Measurements from ENCODE around the gene MYCBPAP.

MYCBPAP gene

DNA sequence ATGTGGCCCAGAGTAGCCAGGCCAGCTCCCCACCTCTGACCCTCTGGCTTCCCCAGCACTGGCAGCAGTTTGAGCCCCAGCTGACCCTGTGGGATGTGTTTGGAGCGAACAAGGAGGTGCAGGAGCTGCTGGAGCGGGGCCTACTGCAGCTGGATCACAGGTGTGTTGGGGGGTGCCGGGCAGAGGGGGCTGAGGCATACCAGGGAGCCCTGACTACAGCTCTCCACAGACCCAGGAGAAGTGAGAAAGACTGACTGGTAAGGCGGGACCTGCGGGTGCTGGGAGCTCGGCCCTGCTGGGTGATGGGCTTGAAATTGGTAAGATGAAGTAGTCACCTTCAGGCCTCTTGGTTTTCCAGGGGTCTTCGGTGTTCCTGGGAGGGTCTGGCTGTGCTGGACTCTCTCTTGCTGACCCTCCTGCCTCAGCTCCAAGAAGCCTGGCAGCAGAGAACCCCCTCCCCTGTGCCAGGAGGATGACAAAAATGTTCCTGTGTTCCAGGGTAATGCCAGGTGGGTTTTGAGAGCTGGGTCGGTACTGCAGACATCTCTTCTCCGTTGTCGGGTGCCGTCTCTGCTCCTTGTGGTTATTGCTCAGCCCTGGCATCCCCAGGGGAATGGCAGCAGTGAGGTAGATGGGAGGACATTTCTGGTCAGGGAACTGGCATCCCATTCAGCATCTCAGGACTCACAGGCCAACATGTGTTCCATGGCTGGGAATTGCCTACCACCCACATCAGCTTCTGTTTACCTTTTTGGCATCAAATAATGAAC lies 23.7 kb upstream of the MYCBPAP start:
- no peak for DNase-seq (ENCODE audit: low read depth in 1 of 2, low spot score in 1 of 2)

DNA sequence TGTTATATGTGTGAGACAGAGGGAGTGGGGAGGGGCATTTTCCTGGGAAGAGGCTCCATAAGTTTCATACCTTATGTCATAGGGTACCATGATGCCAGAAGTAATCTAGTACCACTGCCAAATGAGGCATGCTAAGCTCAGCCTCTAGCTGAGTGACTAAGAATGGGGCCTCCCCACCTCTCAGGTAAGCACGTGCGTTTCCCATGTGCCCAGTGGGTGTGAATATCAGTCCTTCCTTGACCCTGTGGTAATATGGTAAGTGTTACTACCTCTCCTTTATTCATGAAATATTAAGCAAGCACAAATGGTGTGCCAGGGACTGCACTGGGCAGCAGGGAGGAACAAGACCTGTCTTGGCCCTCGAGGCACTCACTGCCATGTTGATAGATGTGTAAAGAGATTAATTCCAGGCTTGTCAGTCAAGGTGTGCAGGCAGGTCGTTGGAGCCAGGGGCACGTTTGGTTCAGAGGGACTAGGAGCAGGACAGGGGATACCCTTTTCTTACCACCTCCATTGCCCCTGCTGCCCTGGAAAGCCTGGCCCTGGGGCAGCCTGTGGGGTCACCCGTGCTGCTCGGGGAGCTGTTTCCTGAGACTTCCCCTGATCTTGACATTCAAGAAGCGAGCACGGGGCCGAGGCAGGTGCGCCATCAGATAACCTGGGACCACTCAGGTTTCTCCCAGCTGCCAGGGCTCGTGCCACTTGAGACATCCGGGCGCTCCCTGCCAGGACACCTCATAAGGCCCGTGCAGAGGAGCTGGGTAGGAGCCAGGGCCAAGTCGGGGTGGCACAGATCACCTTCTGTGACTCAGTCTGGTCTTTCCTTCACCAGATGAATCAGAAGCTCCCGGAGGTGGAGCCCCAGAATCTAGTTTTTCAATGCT lies 20.8 kb upstream of the MYCBPAP start:
- DNase-seq (ENCODE audit: low read depth in 1 of 2, low spot score in 1 of 2), result no peak

DNA sequence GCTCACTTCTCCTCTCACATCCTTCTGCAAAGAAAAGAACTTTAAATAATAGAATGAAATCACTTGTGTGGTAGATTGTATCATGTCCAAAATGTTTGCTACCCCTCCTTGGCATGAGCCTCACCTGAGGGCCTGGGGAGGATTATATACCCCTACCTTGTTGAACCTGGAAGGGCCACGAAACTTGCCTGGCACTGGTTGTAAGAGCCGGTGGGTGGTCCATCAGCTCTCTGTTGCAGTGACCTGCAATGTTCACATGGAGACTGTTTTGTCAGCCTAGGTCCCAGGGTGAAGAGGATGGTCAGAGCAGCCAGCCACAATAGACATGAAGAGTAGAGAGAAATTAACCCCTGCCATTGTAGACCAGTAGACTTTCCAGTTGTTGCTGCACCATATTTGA lies 19.4 kb upstream of the MYCBPAP start:
- DNase-seq (ENCODE audit: low read depth in 1 of 2, low spot score in 1 of 2), result no peak

DNA sequence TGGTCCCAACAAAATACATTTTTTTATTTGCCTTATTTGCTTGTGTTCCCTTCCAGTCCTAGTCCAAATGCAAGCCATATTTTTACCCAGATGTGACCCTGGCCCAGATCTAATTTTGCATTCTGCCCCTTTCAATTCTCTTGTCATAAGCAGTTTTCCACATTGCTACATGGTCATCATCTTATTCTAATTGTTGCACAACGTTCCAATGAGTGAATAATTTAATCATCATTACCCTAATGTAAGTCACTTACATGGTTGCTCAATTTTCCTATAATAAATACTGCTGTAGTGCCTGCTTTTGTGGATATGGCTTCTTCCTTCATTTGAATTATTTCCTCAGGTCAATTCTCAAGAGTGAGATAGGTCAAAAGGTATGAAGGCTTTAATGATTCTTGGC lies 16.7 kb upstream of the MYCBPAP start:
- no peak for DNase-seq (ENCODE audit: low read depth in 1 of 2, low spot score in 1 of 2)

DNA sequence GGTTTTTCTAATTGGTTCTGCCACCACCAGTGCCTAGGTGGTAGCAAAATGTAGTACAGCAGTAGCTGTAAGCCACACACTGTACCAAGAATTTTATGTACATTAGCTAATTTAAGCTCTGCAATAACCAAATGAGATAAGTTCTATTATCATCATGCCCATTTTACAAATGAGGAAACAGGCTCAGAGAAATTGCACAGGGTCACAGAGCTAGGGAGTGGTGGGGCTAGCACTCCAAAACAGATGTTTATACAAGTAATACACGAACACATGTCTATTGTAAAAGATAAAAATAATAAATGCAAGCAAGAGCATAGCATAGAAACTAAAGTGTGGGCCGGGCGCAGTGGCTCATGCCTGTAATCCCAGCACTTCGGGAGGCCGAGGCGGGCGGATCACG lies 16.0 kb upstream of the MYCBPAP start:
- no peak for DNase-seq (ENCODE audit: low read depth in 1 of 2, low spot score in 1 of 2)

DNA sequence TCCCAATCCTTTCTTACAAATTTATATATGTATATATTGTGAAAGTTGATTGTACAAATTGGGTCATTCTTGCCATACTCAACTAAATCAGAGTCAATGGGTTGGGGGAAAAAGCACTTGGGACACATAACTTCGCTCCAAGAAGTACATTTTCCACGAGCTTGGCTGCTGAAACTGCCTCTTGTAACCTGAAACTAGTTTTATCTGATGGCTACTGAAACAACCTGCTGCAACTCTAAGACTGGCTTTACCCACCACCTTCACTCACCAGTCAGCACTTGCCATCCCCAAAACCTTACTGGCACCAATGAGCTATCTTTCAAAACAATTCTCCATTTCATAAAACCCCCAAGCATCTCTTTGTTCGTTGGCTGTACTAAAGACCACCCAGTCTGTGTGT lies 14.5 kb upstream of the MYCBPAP start:
- DNase-seq (ENCODE audit: low read depth in 1 of 2, low spot score in 1 of 2), result no peak

DNA sequence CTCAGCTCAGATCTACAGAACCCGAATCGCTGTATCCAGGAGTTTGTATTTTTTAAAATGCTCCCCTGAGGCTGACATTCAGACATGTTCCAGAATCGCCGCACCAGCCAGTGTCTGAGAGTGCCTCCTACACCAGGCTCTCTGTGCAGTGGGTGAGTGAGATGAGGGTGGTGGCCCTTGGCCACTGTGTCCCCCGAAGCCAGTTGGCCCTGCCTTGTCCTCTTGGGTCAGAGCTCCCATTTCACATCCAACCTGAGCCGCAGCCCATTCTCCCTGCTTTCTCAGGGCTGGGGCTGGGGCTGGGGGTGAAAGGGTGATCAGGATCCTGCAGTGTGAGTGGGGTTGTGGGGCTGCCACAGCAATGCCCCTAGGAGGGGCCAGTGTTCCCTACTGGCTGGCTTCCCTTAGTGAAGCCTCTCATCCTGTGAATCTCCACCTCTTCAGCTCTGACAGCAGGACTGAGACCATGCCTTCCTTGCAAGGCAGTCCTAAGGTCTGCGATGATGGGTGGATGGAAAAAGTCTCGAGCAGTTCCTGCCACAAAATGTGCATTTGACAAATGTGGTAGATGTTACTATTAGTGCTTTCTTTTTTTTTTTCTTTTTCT lies 12.9 kb upstream of the MYCBPAP start:
- DNase-seq (ENCODE audit: low read depth in 1 of 2, low spot score in 1 of 2), result no peak

DNA sequence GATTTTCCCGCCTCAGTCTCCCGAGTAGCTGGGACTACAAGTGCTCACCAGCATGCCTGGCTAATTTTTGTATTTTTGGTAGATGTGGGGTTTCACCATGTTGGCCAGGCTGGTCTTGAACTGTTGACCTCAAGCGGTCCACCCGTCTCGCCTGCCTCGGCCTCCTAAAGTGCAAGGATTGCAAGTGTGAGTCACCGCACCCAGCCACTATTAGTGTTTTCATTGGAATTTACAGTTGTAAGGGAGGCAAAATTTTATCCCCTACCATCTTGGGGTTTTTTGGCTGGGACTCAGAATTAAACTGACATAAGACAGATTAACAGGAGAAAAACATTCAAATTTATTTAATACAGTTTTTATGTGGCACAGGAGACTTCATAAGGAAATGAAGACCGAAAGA lies 12.3 kb upstream of the MYCBPAP start:
- no peak for DNase-seq (ENCODE audit: low read depth in 1 of 2, low spot score in 1 of 2)

DNA sequence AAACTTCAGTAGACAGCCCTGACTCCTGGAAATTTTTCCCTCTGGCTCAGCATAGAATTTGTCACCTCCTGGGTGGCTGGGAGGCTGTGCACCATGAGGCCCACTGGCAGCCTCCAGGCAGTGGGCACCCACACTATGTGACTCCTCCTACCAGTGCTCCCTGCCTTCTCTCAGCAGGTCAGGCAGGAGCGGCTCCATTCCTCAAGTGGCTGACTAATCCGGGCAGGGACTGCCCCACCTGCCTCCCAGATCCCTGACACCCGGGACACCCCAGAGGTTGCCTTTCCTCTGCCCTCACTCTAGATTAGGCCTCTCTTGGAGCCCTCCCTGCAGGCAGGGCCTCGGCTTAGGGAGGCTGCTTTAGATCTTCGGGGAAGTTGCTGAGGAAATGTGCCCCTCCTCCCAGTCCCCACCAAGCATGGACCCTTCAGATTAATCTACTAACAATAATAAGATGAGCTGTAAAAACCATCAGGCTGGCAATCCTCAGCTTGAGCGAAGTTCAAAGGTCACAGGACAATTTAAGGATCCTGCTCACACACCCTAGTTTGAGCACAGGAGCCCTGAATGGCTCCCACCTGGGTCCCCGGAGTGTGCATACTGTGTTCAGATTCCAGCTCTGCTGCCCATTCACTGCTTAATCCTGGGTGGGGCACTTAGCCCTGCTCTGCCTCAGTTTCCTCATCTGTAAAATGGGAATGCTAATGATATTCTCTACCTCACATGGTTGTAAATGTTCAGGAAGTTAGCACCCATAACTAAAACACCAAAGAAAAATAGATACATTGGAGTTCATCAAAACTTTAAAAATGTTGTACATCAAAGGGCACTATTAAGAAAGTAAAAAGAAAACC lies 10.0 kb upstream of the MYCBPAP start:
- DNase-seq (ENCODE audit: low read depth in 1 of 2, low spot score in 1 of 2), result no peak

DNA sequence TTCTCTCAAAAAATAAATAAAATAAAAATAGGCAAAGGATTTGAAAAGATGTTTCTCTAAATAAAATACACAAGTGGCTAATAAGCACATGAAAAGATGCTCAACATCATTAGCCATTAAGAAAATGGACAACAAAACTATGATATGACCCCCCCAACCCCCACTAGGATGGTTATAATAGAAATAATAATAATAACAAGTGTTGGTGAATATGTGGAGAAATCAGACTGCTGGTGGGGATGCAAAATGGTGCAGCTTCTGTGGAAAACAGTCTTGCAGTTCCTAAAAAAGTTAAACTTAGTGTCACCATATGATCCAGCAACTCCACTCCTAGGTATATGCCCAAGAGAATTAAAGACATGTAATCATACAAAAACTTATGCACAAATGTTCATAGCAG lies 9.0 kb upstream of the MYCBPAP start:
- DNase-seq (ENCODE audit: low read depth in 1 of 2, low spot score in 1 of 2), result no peak

DNA sequence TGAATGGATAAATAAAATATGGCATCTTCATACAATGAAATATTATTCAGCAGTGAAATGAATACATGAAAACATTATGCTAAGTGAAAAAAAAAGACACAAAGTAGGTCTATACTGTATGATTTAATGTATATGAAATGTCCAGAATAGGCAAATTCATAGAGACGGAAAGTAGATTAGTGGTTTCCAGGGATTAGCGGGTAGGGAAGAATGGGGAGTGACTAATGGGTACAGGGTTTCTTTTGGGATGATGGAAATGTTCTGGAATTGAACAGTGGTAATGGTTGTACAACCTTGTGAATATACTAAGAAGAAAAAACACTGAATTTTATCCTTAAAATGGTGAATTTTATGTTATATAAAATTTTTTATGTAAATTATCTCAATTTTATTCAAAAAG lies 8.5 kb upstream of the MYCBPAP start:
- no peak for DNase-seq (ENCODE audit: low read depth in 1 of 2, low spot score in 1 of 2)

DNA sequence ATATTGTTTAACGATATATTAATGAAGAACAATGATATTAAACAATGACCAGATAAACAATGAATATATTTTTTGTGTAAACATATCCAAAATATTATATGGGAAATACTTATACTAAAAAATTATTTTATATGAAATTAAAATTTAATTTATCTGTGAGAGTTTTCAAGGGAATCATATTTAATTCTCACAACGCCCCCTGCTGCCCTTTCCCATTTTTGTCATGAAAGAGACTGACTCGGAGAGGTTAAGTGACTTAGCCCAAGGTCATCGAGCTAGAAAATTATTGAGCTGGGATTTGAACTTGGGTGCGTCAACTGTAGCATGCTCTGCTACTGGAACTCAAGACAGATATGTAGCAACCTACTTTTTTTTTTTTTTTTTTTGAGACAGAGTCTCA lies 7.2 kb upstream of the MYCBPAP start:
- no peak for DNase-seq (ENCODE audit: low read depth in 1 of 2, low spot score in 1 of 2)

DNA sequence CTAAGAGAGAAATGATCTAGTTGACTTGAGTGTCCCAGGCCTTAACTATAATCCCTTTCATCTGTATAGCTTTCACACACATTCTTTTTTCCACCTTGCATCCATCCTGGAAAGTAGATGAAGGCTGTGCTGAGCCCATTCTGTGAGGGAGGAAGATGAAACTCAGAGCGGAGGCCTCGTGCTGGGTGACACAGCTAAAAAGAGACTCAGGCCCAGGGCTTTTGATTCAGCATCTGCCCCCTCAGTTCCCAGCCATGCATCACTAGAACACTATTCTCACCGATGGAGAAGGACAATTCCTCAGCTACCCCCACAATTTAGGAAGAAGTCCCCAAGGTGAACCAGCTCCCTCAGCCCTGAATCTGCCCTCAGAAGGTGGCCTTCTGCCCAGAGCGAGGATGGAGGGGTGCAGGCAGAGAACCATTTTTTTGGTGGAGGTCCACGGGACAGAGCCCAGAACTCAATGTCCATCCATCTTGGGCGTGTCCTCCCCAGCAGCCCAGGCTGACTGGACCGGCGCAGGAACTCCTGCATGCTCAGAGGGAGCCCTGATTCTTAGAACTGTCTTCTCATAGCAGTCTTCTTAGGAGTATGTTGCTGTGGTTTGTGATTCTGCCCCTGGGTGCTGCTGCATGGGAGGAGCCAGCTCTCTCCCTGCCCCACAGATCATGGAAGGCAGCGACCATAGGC lies 5.8 kb upstream of the MYCBPAP start:
- no peak for DNase-seq (ENCODE audit: low read depth in 1 of 2, low spot score in 1 of 2)

DNA sequence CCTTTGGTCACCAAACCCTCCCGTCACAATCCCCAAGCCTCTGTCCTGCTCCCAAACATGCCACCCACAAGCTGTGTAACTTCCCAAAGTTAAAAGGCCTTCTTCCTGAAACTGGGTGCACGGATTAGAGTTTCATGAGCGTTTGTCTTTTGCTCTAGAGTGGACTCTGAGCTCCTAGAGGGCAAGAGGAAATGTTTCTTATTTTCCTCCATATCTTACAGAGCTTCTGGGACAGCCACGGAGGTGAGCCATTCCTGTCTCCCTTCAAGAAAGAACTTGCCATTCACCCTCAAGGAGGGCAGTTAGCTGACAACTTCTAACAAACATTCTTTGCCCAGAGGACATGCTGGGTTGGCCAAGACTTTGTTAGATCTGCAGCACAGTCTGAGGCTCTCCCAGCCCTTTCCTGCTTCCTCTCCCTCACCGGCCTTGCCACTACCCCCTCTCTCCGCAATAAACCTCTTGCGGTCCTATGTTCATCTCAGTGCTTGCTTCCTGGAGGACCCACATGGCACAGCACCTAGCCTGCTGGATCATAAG lies 2.6 kb upstream of the MYCBPAP start:
- no peak for DNase-seq (ENCODE audit: low read depth in 1 of 2, low spot score in 1 of 2)

DNA sequence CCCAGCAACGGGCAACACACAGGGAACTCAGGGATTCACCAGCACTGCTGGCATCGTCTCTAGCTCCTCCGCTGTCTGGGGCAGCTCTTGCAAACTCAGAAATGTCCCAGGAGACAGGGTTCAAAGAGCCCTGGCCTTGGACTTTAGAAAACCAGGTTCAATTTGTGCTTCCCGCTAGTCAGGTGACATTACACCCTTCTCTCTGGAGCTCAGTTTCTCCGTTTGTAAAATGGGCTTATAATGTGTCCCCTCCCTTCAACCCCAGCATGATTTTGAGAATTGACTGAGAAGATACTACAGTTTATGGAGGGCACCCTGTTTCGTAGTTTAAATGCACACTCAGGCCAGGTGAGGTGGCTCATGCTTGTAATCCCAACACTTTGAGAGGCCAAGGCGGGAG lies 1.9 kb upstream of the MYCBPAP start:
- no peak for DNase-seq (ENCODE audit: low read depth in 1 of 2, low spot score in 1 of 2)

DNA sequence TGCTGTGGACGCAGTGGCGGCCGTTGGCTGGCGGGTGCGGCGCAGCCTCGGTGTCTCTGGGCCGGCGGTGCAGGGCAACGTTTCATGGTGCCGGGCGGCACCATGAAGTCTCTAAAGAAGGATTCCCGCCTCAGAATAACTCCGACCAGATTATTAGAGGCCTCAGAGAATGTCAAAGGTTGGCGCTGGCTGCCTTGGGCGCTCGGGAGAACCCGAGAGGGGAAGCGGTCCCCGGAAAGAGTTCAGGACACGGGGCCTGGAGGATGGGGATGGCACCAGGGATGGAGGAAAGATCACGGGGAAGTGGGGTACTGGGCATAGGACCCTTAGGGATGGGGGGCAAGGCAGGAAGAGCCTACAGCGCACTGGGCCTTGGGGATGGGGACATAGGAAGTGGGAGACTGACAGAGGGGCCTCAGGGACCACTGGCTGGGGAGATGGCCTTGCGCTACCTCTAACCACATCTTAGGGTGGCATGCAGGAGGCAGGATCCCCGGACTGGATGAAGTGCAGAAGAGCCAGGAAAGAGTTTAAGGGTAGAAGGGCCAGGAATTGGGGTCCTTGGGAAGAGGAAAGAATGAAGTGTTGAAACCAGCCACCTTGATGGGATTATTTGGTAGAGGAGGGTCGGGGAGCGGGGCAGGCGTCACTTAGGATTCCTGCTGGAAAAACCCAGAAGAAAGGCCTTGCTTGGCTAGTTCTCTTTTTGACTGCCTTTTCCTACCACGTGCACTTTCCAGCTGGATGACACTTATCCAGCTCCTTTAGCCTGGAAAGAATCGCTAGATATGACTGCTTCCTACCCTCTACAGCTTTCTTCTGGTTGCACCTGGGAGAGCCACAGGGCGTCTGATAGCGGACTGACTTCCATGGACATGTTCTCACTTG lies 578 bp downstream of the MYCBPAP start:
- DNase-seq (ENCODE audit: low read depth in 1 of 2, low spot score in 1 of 2), result no peak

DNA sequence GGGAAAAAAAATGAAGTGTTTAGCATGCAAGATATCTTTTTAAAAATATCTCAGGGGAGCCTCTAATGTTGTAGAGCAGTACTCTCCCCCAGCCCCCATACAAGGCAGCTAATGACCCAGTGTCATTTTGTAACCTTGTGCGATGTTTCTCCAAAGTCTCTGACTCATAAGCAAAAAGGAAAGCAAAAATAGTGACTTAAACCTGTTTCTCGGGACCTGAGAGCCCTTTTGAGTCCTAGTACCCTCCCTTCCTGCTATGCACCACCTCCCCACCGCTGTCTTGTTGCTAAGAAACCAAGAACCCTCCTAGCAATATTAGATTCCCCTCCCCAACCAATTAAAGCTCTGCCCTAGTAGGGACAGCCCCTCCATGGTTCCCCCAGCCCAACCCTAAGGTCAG lies 2.8 kb downstream of the MYCBPAP start:
- peak in 1 of 2 donors; percentile 16 for DNase-seq (ENCODE audit: low read depth in 1 of 2, low spot score in 1 of 2)

DNA sequence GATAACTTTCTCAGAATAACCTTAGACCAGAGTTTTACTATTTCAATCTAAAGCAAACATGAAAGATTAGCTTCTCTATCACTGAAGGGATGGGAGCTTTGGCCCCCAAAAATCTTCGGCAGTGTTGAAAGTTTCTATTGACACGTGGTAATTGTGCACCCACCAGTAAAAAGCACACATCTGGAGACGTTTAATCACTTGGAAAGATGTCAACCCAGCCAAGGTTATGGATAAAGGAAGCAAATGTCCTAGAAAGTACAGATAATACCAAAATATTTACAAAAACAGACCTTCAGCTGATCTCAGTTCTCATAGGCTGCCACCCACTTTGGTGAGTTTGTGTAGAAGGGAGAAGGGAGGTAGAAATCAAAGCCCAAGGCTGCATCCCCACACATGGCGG lies 5.3 kb downstream of the MYCBPAP start:
- no peak for DNase-seq (ENCODE audit: low read depth in 1 of 2, low spot score in 1 of 2)

DNA sequence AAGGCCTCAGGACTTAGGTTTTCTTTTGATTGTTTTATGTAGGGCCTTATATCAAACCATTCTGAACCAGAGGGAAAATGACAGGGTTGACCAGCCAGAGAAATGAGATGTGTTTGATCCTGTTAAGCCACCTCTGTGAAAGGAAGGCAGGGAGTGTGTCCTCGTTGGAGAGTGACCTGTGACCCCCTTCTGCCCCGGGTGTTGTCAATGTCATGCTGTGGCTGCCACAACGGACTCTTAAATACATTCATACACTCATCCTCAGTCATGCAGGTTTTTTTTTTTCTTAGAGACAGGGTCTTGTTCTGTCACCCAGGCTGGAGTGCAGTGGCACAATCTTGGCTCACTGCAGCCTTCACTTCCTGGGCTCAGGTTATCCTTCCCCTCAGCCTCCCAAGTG lies 6.1 kb downstream of the MYCBPAP start:
- no peak for DNase-seq (ENCODE audit: low read depth in 1 of 2, low spot score in 1 of 2)
